GM18502 (cell line): ENCODE measurements around the gene DNAJB9.

Source experiments
- ATAC-seq: cut with Tn5 transposase; IDR thresholded peaks from one replicate; pipeline ENCODE4 v1.9.1; 2021; ENCODE audit warnings: mild to moderate bottlenecking; ENCODE audit not compliant: unreplicated experiment, poor library complexity

DNAJB9 gene

GRCh38 chr7:108603656-108604306 lies 34.1 kb downstream of the DNAJB9 start:
- ATAC-seq = no peak

GRCh38 chr7:108604307-108605077 lies 34.8 kb downstream of the DNAJB9 start:
- no peak for ATAC-seq

GRCh38 chr7:108605559-108606201 lies 36.0 kb downstream of the DNAJB9 start:
- ATAC-seq = peak; percentile 70

- ATAC-seq = no peak
Observed at GRCh38 chr7:108609643-108610042, 40.0 kb downstream of the DNAJB9 start.

- no peak for ATAC-seq
Observed at GRCh38 chr7:108611268-108611667, 41.6 kb downstream of the DNAJB9 start.

- ATAC-seq = peak; percentile 91
Observed at GRCh38 chr7:108613147-108613948, 43.7 kb downstream of the DNAJB9 start.

- no peak for ATAC-seq
Observed at GRCh38 chr7:108613949-108614381, 44.3 kb downstream of the DNAJB9 start.

GRCh38 chr7:108614896-108615295 lies 45.2 kb downstream of the DNAJB9 start:
- ATAC-seq = no peak

GRCh38 chr7:108618056-108618455 lies 48.4 kb downstream of the DNAJB9 start:
- ATAC-seq = no peak

- peak; percentile 95 for ATAC-seq
Observed at GRCh38 chr7:108623220-108623619, 53.5 kb downstream of the DNAJB9 start.
